LHCN-M2 (cell line): Measurements from ENCODE around the gene MAD2L1BP. TPM values are rescaled to one million over a fixed set of nuclear protein-coding genes. Genes with fewer than 3 reads are reported as not detected.
A peak's percentile ranks its signal among the peaks of the same experiment; 100 is the strongest.

Experiments used
- DNase-seq: peaks from one replicate; pipeline ENCODE4 v3.0.0-alpha.2; 2012; ENCODE audit warnings: low read depth
- total RNA-seq: library from RNA; depleted of rRNA; stranded (reverse); fragments of >200 nt; gene quantifications from 2 replicates; pipeline ENCODE4 v1.2.3, GENCODE V29; 2014

The MAD2L1BP gene
- total RNA-seq, 1 experiment from 2014 or later = 34.4 TPM

GRCh38 chr6:43666196-43666920, 30.7 kb downstream of the MAD2L1BP start:
- DNase-seq = peak; percentile 55

DNA sequence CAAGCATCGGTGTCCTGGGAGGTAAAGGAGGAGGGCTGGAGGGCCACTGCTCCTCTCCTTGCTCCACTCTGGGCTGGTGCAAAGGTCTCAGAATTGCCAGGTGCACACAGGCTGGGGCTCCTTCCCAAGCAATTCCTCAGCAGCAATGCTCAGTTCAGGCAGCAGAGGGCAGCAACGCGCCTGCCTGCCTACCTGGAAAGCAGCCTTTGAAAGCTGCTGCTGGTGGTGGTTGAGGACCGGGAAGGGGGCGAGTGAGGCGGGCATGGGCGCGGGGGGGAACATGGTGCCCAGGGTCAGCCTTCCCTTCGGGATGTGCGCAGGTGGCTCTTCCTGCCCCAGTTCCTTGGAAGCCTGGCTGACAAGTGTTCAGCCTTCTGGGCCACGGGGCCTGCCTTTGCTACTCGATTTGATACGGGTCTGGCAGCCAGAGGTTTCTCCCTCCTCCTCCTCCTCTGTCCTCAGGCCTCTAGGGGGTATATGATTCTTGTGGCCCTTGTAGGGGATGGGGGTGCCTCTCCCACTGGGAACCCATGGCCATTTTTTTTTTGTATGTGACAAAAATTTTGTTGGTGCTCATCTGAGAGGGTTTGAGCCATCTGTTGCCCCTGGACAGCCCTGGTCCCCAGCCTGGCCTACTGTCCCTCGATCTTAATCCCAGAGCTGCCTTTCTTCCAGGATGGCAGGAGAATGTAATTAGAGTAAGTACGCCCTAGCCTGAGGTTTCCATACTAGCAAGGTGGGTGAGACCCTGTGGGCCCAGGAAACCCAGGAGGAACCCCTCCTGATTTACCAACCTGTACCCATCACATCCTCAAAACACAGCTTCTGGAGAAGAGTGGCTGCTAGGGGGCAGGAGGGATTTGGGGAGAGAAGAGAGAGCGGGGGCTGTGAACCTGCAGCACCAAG, 31.9 kb downstream of the MAD2L1BP start:
- DNase-seq = peak; percentile 64

GRCh38 chr6:43668151-43669028, 32.8 kb downstream of the MAD2L1BP start:
- peak; percentile 49 for DNase-seq

DNA sequence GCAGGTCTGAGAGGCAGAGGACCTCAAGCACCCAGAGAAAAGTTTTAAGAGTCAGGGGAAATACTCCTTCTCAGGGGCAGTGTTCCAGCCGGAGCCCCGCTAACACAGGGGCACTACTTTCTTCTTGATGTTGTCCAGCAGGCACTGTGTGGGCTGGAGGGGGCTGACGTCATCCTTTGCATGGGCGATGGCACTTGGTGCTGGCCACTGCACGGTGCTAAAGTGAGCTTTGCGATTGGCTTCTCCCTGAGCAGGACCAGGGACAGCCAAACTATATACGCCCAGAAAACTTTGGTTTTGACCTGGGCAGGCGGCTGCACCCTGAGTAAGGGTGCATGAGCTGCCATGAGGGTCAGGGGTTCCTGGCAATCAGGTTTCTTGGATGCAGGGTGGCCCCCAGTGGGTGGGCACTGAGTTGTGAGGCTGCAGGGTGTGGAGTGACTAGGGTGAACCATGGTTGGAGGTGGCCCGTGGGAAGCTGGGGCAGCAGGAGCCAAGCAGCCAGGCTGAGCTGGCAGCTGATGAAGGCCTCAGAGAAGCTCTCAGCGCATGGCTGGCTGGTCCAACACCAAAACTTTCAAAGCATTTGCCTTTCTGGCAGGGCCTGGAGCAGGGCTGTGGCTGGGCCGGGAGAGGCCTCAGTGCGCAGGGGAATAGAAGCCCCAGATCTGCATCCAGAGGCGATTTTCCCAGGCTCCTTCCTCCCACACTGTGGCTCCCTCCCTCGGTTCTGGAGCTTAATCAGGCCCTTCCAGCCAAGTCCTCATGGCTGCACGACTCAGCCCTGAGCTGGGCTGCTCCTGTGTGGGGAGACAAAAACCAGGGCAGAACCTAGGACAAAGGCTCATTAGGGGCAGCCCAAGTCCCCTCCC, 33.6 kb downstream of the MAD2L1BP start:
- DNase-seq = peak; percentile 63

DNA sequence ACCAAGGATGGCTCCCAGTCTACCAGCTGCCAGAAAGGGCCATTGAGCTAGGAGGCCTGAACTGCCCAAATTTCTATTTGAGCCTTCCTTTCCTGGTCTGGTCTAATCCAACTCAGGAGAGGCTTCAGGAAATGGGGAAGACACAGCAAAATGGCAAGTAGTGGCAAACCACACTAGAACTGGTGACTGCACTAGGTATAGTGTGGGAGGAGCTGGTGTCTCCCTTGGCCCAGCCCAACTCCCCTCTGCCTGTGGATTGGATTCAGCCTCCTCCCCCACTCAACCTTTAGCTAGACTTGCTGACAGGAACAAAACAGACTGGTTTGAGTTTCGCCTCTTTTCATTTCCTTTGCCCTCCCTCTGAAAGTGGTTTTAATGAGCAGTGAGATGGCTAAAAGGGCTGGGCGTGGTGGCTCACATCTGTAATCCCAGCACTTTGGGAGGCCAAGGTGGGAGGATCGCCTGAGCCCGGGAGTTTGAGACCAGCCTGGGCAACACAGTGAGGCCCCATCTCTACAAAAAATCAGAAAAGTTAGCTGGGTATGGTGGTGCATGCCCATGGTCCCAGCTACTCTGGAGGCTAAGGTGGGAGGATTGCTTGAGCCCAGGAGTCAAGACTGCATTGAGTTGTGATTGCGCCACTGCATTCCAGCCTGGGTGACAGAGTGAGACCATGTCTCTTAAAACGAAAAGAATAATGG, 34.4 kb downstream of the MAD2L1BP start:
- DNase-seq = no peak

DNA sequence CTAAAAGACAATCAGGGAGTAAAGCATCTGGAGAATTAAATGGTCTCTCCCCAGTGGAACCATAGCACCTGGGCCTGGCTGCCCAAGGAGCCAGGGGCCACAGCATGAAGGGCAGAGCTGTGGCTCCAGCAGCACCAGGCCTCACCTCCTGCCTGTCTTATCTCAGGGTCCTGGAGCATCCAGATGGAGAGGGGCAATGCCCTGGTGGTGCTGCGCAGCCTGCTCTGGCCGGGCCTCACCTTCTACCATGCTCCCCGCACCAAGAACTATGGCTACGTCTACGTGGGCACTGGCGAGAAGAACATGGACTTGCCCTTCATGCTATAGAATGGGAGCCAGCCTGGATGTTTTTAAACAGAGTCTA, 35.0 kb downstream of the MAD2L1BP start:
- no peak for DNase-seq

GRCh38 chr6:43671011-43671800, 35.6 kb downstream of the MAD2L1BP start:
- no peak for DNase-seq

DNA sequence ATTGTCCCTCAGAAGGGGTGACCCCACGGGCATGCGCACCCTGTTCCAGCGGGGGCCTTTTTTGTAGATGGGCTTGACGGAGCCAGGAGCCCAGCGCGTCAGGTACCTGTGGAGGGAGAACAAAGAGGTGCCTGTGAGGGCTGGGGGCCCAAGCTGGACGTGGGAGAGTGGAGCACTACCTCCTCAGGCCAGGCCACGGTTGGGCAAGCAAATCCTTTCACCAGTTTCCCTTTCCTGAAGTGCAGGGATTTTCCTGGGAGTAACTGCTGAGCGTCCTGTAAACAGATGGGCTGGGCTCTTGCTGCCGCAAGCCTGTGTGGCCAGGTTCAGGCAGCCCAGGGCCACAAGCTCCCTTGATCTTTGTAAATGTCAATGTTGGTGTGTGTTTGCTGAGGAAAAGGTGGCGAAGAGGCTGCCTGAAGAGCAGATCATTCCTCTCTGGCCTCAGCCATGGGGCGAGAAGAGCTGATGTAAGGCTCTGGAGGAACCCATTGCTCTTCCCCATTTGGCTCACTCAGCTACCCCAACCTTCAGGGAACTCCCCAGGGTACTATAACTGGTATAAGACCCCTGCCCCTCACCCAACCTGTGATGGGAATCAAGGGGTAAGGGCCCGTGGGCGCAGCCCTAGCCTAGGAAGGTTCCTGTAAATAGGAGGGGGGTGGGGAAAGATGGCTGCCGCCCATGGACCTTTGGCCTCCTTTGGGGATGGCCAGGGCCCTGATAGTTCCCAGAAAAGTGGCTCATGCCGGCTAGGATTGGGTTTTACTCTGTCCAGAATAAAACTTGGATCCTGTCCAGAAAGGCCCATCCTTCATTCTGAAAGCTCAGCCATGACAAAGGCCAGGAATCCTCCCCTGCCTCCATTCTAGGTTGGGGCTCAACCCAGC, 36.4 kb downstream of the MAD2L1BP start:
- no peak for DNase-seq

DNA sequence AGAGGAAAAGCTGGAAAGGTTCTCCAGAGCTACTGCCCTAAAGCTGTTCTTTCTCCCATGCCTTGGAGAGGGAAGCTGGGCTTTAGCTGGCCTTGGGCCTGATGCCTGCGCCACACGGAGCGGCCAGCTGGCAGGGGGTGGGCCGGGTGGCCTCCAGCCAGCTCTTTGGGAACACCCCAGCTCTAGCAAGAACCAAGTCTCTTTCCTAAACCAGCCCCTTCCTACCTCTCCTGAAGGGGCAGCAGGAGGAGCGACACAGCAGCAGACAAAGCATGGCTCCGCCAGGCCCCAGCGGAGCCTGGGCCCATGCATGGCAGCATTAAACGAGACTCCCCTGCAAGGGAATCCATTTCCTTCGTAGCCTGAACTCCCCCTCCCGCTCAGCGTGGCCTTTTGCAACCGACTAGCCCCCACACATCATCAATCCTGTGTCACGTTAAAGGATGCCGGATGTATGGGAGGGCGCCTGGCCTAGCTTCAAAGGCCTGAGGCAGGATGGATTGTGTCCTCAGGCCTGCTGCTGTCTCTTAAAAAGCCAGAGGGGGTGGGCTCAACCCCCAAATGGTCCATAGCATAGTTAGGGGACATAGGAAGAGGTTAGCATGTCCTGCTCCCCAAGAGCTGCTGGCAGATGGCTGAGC, 37.9 kb downstream of the MAD2L1BP start:
- DNase-seq = no peak

- DNase-seq = no peak
Observed at GRCh38 chr6:43674291-43674690, 38.7 kb downstream of the MAD2L1BP start.

- DNase-seq = no peak
Observed at GRCh38 chr6:43674921-43675320, 39.3 kb downstream of the MAD2L1BP start.

- no peak for DNase-seq
Observed at GRCh38 chr6:43676962-43677606, 41.4 kb downstream of the MAD2L1BP start.

GRCh38 chr6:43677759-43678158, 42.1 kb downstream of the MAD2L1BP start:
- DNase-seq = no peak

GRCh38 chr6:43678341-43678740, 42.7 kb downstream of the MAD2L1BP start:
- no peak for DNase-seq

DNA sequence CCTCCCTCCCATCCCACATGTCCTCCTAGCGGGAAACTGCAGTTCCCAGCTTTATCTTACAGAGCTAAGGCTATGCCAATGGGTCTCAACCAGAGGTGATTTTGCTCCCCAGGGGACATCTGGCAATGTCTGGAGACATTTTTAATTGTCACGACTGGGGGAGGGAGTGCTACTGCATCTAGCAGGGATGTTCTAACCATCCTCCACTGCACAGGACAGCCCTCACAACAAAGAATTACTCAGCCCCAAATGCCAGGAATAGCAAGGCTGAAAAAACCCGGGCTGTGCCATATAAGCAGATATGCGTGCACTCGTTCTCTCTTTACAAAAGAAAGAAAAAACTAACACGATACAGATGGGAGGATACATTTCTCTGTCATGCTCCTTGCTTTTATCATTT, 43.4 kb downstream of the MAD2L1BP start:
- DNase-seq = no peak

- DNase-seq = no peak
Observed at GRCh38 chr6:43680308-43681200, 44.9 kb downstream of the MAD2L1BP start.
